ENCODE data around the gene SMIM7.

SMIM7 gene

GRCh38 chr19:16650821-16651220, 9.1 kb downstream of the SMIM7 start:
- TF ChIP-seq, protein P1, sequence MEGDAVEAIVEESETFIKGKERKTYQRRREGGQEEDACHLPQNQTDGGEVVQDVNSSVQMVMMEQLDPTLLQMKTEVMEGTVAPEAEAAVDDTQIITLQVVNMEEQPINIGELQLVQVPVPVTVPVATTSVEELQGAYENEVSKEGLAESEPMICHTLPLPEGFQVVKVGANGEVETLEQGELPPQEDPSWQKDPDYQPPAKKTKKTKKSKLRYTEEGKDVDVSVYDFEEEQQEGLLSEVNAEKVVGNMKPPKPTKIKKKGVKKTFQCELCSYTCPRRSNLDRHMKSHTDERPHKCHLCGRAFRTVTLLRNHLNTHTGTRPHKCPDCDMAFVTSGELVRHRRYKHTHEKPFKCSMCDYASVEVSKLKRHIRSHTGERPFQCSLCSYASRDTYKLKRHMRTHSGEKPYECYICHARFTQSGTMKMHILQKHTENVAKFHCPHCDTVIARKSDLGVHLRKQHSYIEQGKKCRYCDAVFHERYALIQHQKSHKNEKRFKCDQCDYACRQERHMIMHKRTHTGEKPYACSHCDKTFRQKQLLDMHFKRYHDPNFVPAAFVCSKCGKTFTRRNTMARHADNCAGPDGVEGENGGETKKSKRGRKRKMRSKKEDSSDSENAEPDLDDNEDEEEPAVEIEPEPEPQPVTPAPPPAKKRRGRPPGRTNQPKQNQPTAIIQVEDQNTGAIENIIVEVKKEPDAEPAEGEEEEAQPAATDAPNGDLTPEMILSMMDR (IDR thresholded peaks at IDR 0.05; ENCODE audit: insufficient read depth, low read depth, low read length, missing control alignments): no peak
- DNase-seq (ENCODE audit: low read depth): no peak
- no peak overlapping the region for H3K4me3 ChIP-seq (ENCODE audit: low read depth, low read length)

- TF ChIP-seq, protein P1 (IDR thresholded peaks at IDR 0.05; ENCODE audit: insufficient read depth, low read depth, low read length, missing control alignments): no peak
- DNase-seq (ENCODE audit: low read depth): no peak
- no peak overlapping the region for H3K4me3 ChIP-seq (ENCODE audit: low read depth, low read length)
Measured at GRCh38 chr19:16649734-16650133, 10.2 kb downstream of the SMIM7 start.

GRCh38 chr19:16645140-16645539, 14.8 kb downstream of the SMIM7 start:
- TF ChIP-seq, protein P1 (IDR thresholded peaks at IDR 0.05; ENCODE audit: insufficient read depth, low read depth, low read length, missing control alignments): no peak
- no peak for DNase-seq (ENCODE audit: low read depth)
- no peak overlapping the region for H3K4me3 ChIP-seq (ENCODE audit: low read depth, low read length)

DNA sequence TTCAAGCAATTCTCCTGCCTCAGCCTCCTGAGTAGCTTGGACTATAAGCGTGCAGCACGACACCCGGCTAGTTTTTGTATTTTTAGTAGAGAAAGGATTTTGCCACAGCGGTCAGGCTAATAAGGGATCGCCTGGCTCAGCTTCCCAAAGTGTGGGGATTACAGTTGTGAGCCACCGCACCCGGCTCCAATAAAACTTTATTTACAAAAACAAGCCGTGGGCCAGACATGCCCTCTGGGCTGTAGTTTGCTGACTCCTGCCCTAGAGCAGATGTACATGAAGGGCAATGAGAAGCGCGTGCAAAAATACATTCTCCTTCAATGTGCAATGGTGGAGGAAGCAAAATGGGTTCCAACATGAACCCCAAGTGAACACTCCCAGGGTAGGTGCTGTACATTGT, 18.2 kb downstream of the SMIM7 start:
- no peak for DNase-seq (ENCODE audit: low read depth)
- TF ChIP-seq, protein P1 (IDR thresholded peaks at IDR 0.05; ENCODE audit: insufficient read depth, low read depth, low read length, missing control alignments): no peak
- H3K4me3 ChIP-seq (ENCODE audit: low read depth, low read length): no peak overlapping the region

GRCh38 chr19:16640951-16641350, 19.0 kb downstream of the SMIM7 start:
- DNase-seq (ENCODE audit: low read depth): no peak
- TF ChIP-seq, protein P1 (IDR thresholded peaks at IDR 0.05; ENCODE audit: insufficient read depth, low read depth, low read length, missing control alignments): no peak
- no peak overlapping the region for H3K4me3 ChIP-seq (ENCODE audit: low read depth, low read length)

GRCh38 chr19:16638666-16639065, 21.3 kb downstream of the SMIM7 start:
- TF ChIP-seq, protein P1 (IDR thresholded peaks at IDR 0.05; ENCODE audit: insufficient read depth, low read depth, low read length, missing control alignments): no peak

DNA sequence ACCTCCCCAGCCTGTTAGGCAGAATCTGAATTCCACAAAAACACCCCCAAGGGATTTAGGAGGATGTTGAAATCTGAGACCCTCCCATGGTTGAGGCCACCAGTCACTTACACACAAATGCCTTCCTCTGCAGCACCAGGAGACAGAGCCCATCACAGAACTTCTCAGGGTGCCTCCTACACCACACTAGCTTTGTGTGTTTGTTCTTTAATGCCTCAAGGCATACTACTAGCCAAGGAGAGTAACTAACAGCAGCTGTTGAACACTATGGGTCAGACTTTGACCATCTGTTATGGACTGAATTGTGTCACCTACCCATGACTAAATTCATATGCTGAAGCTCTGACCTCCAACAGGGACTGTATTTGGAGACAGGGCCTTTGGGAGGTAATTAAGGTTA, 22.4 kb downstream of the SMIM7 start:
- TF ChIP-seq, protein P1 (IDR thresholded peaks at IDR 0.05; ENCODE audit: insufficient read depth, low read depth, low read length, missing control alignments): no peak
- DNase-seq (ENCODE audit: low read depth): no peak
- H3K4me3 ChIP-seq (ENCODE audit: low read depth, low read length): no peak overlapping the region

More at GRCh38 chr19:16638666-16639065, 21.3 kb downstream of the SMIM7 start:
- H3K4me3 ChIP-seq (ENCODE audit: low read depth, low read length): no peak overlapping the region
- DNase-seq (ENCODE audit: low read depth): no peak
